ENCODE measurements around the gene RASA2.

DNA sequence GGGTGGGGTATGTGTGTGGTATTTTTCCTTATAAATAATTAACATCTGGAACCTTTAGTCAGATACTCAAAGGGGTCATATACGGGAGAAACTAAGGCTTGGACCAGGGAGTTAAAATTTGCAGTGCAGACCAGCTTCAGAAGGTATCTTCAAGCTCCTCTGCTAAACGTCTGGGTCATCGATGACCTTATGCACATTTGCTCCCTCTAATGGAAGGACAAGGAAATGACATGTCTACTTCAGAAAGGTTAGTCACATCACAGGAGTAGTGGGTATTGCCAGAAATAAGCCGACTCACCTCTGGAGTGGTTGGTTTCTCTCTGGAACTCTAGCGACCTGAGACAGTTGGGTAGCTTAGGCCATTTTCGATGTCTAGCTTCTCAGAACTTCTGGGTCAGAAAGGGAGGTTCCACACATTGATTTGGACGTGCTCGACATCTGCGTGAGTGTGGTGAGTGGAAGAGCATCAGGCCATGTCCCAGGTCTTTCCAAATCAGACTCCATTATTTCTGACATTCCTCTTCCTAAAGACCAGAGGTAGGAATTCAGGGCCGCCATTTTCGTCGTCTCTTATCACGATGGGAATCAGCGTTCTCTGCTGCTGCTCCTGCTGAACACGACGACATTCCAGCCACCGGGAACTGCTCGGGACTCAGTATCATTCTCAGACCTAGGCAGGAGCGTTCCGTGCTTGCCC lies 31.8 kb upstream of the RASA2 start:
- TF ChIP-seq, protein P1, sequence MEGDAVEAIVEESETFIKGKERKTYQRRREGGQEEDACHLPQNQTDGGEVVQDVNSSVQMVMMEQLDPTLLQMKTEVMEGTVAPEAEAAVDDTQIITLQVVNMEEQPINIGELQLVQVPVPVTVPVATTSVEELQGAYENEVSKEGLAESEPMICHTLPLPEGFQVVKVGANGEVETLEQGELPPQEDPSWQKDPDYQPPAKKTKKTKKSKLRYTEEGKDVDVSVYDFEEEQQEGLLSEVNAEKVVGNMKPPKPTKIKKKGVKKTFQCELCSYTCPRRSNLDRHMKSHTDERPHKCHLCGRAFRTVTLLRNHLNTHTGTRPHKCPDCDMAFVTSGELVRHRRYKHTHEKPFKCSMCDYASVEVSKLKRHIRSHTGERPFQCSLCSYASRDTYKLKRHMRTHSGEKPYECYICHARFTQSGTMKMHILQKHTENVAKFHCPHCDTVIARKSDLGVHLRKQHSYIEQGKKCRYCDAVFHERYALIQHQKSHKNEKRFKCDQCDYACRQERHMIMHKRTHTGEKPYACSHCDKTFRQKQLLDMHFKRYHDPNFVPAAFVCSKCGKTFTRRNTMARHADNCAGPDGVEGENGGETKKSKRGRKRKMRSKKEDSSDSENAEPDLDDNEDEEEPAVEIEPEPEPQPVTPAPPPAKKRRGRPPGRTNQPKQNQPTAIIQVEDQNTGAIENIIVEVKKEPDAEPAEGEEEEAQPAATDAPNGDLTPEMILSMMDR (conservative IDR thresholded peaks at IDR 0.05; ENCODE audit: low read depth, low read length), result peak; percentile 66
- TF ChIP-seq RCOR1 (IDR thresholded peaks at IDR 0.05; ENCODE audit: insufficient replicate concordance, low read length), result no peak
- no peak for TF ChIP-seq MXI1 (IDR thresholded peaks at IDR 0.05; ENCODE audit: borderline replicate concordance, low read depth, low read length)
- TF ChIP-seq MAZ (IDR thresholded peaks at IDR 0.05; ENCODE audit: borderline replicate concordance, low read depth, low read length), result no peak
- TF ChIP-seq RAD21 (IDR thresholded peaks at IDR 0.05; ENCODE audit: low read length), result peak; percentile 65
- no peak for TF ChIP-seq POLR2A (IDR thresholded peaks at IDR 0.05; ENCODE audit: low read depth, low read length)
